SK-N-SH treated with all-trans-retinoic acid at 6 μM for 48 hours (cell line): ENCODE results near the gene C2CD4C.

Experiments used
- ATAC-seq: fragments of 200-7000 bp; cut with Tn5 transposase; 3 replicates; pipeline ENCODE4 v1.9.1; 2020; ENCODE audit warnings: mild to moderate bottlenecking, moderate library complexity
- ARNTL ChIP-seq: fragments of 450-650 bp; formaldehyde crosslinking; IDR thresholded peaks from 2 replicates; pipeline ENCODE4 v1.5.0; 2020; ENCODE audit warnings: low read depth, mild to moderate bottlenecking, moderate library complexity, borderline replicate concordance
- BACH2 ChIP-seq: fragments of 250-450 bp; sonication (Bioruptor Pico); IDR thresholded peaks from 2 replicates; pipeline ENCODE4 v1.9.0; 2021; ENCODE audit warnings: mild to moderate bottlenecking, borderline replicate concordance
- CSDC2 ChIP-seq: fragments of 250-450 bp; sonication (Bioruptor Pico); IDR thresholded peaks from 2 replicates; pipeline ENCODE4 v1.5.0; 2020; ENCODE audit warnings: mild to moderate bottlenecking, moderate library complexity
- GLIS3 ChIP-seq: fragments of 250-450 bp; sonication (Bioruptor Pico); IDR thresholded peaks from 2 replicates; pipeline ENCODE4 v1.5.0; 2020; ENCODE audit warnings: mild to moderate bottlenecking, moderate library complexity
- ISL1 ChIP-seq: fragments of 250-450 bp; sonication (Bioruptor Pico); IDR thresholded peaks from 2 replicates; pipeline ENCODE4 v2.1.2; 2022; ENCODE audit warnings: mild to moderate bottlenecking, moderate library complexity
- OSR1 ChIP-seq: fragments of 250-450 bp; sonication (Bioruptor Pico); IDR thresholded peaks from 2 replicates; pipeline ENCODE4 v1.8.0; 2022; ENCODE audit warnings: moderate library complexity, mild to moderate bottlenecking, inconsistent platforms
- PPARA ChIP-seq: fragments of 250-450 bp; sonication (Bioruptor Pico); IDR thresholded peaks from 2 replicates; pipeline ENCODE4 v1.5.0; 2020; ENCODE audit warnings: mild to moderate bottlenecking, borderline replicate concordance
- SNAI2 ChIP-seq: fragments of 250-450 bp; sonication (Bioruptor Pico); IDR thresholded peaks from 2 replicates; pipeline ENCODE4 v1.5.0; 2020; ENCODE audit warnings: mild to moderate bottlenecking, moderate library complexity
- TCF4 ChIP-seq: fragments of 250-450 bp; sonication (Bioruptor Pico); IDR thresholded peaks from 2 replicates; pipeline ENCODE4 v1.8.0; 2021; ENCODE audit warnings: mild to moderate bottlenecking, moderate library complexity, borderline replicate concordance
- TOX ChIP-seq: fragments of 250-450 bp; sonication (Bioruptor Pico); IDR thresholded peaks from 2 replicates; pipeline ENCODE4 v1.8.0; 2021; ENCODE audit warnings: mild to moderate bottlenecking, moderate library complexity, borderline replicate concordance
- ZC3H10 ChIP-seq: fragments of 250-450 bp; sonication (Bioruptor Pico); IDR thresholded peaks from 2 replicates; pipeline ENCODE4 v1.5.1; 2021; ENCODE audit warnings: mild to moderate bottlenecking, moderate library complexity
- ZFP30 ChIP-seq: fragments of 450-650 bp; formaldehyde crosslinking; IDR thresholded peaks from 2 replicates; pipeline ENCODE4 v1.5.0; 2022; ENCODE audit warnings: mild to moderate bottlenecking, moderate library complexity
- ZNF70 ChIP-seq: fragments of 450-650 bp; formaldehyde crosslinking; IDR thresholded peaks from 2 replicates; pipeline ENCODE4 v1.5.0; 2020; ENCODE audit warnings: mild to moderate bottlenecking, moderate library complexity
- TF ChIP-seq, protein P1 (sequence below): fragments of 250-450 bp; sonication (Bioruptor Pico); IDR thresholded peaks from 2 replicates; pipeline ENCODE4 v1.5.1; 2020; ENCODE audit warnings: low read depth, mild to moderate bottlenecking, moderate library complexity
- TF ChIP-seq, protein P2 (sequence below): fragments of 250-450 bp; sonication (Bioruptor Pico); IDR thresholded peaks from 2 replicates; pipeline ENCODE4 v1.8.0; 2021; ENCODE audit warnings: low read depth, mild to moderate bottlenecking, moderate library complexity, borderline replicate concordance
- TF ChIP-seq, protein P3 (sequence below): fragments of 250-450 bp; sonication (Bioruptor Pico); IDR thresholded peaks from 2 replicates; pipeline ENCODE4 v1.5.1; 2021; ENCODE audit warnings: mild to moderate bottlenecking, moderate library complexity
- TF ChIP-seq, protein P4 (sequence below): fragments of 250-450 bp; sonication (Bioruptor Pico); IDR thresholded peaks from 2 replicates; pipeline ENCODE4 v1.5.0; 2020; ENCODE audit warnings: mild to moderate bottlenecking, moderate library complexity

C2CD4C gene

DNA sequence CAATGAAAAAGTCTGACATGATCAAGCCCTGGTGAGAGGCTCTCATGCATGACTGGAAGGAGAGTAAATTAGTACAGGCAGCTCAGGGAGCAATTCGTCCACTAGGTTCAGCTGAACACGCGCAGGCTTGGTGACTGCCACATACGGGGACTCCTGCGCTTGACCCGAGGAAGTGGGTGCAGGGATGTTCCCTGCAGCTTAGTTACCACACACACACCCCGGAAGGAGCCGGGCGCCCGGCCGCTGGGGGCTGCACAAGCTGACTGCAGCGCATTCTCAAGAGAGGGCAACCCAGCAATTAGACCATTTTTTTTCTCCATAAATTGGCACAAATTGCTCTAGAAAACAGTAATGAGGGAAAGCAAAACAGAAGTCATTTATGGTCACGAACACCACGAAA lies 41.4 kb downstream of the C2CD4C start:
- no peak for TF ChIP-seq ARNTL (CRISPR knock-in tag)
- TF ChIP-seq TOX (CRISPR knock-in tag) = no peak
- TF ChIP-seq BACH2 (CRISPR knock-in tag) = no peak
- TF ChIP-seq, protein P1, sequence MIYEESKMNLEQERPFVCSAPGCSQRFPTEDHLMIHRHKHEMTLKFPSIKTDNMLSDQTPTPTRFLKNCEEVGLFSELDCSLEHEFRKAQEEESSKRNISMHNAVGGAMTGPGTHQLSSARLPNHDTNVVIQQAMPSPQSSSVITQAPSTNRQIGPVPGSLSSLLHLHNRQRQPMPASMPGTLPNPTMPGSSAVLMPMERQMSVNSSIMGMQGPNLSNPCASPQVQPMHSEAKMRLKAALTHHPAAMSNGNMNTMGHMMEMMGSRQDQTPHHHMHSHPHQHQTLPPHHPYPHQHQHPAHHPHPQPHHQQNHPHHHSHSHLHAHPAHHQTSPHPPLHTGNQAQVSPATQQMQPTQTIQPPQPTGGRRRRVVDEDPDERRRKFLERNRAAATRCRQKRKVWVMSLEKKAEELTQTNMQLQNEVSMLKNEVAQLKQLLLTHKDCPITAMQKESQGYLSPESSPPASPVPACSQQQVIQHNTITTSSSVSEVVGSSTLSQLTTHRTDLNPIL (CRISPR knock-in tag) = no peak
- TF ChIP-seq CSDC2 = no peak
- TF ChIP-seq GLIS3 = no peak
- no peak for TF ChIP-seq ZNF70 (CRISPR knock-in tag)
- TF ChIP-seq, protein P2, sequence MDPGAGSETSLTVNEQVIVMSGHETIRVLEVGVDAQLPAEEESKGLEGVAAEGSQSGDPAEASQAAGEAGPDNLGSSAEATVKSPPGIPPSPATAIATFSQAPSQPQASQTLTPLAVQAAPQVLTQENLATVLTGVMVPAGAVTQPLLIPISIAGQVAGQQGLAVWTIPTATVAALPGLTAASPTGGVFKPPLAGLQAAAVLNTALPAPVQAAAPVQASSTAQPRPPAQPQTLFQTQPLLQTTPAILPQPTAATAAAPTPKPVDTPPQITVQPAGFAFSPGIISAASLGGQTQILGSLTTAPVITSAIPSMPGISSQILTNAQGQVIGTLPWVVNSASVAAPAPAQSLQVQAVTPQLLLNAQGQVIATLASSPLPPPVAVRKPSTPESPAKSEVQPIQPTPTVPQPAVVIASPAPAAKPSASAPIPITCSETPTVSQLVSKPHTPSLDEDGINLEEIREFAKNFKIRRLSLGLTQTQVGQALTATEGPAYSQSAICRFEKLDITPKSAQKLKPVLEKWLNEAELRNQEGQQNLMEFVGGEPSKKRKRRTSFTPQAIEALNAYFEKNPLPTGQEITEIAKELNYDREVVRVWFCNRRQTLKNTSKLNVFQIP = no peak
- TF ChIP-seq, protein P3, sequence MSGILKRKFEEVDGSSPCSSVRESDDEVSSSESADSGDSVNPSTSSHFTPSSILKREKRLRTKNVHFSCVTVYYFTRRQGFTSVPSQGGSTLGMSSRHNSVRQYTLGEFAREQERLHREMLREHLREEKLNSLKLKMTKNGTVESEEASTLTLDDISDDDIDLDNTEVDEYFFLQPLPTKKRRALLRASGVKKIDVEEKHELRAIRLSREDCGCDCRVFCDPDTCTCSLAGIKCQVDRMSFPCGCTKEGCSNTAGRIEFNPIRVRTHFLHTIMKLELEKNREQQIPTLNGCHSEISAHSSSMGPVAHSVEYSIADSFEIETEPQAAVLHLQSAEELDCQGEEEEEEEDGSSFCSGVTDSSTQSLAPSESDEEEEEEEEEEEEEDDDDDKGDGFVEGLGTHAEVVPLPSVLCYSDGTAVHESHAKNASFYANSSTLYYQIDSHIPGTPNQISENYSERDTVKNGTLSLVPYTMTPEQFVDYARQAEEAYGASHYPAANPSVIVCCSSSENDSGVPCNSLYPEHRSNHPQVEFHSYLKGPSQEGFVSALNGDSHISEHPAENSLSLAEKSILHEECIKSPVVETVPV = no peak
- no peak for TF ChIP-seq ZC3H10 (CRISPR knock-in tag)
- TF ChIP-seq PPARA (CRISPR knock-in tag) = no peak
- no peak for TF ChIP-seq ISL1 (CRISPR knock-in tag)
- no peak for TF ChIP-seq ZFP30 (CRISPR knock-in tag)
- TF ChIP-seq TCF4 (CRISPR knock-in tag) = no peak
- TF ChIP-seq, protein P4, sequence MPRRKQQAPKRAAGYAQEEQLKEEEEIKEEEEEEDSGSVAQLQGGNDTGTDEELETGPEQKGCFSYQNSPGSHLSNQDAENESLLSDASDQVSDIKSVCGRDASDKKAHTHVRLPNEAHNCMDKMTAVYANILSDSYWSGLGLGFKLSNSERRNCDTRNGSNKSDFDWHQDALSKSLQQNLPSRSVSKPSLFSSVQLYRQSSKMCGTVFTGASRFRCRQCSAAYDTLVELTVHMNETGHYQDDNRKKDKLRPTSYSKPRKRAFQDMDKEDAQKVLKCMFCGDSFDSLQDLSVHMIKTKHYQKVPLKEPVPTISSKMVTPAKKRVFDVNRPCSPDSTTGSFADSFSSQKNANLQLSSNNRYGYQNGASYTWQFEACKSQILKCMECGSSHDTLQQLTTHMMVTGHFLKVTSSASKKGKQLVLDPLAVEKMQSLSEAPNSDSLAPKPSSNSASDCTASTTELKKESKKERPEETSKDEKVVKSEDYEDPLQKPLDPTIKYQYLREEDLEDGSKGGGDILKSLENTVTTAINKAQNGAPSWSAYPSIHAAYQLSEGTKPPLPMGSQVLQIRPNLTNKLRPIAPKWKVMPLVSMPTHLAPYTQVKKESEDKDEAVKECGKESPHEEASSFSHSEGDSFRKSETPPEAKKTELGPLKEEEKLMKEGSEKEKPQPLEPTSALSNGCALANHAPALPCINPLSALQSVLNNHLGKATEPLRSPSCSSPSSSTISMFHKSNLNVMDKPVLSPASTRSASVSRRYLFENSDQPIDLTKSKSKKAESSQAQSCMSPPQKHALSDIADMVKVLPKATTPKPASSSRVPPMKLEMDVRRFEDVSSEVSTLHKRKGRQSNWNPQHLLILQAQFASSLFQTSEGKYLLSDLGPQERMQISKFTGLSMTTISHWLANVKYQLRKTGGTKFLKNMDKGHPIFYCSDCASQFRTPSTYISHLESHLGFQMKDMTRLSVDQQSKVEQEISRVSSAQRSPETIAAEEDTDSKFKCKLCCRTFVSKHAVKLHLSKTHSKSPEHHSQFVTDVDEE = no peak
- TF ChIP-seq, all 23 proteins: peak for 0
- ATAC-seq = no peak

DNA sequence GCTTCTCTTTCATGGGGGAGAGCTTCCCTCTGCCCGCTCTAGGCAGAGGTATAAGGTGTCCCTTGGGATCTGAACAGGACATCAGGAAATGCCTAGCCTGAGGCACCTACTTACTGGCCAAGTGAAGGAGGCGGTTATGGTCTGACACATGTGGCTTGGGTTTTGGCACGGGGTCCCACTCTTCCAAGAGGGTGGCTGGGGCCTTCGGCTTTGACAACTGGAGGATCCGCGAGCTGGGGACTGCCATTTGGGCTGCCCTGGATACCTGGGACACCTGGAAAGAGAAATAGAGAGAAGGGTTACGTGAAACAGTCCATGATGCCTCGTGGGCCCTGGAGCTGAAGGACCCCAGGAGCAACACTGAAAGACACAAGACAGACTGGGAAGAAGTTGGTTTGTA lies 42.0 kb downstream of the C2CD4C start:
- TF ChIP-seq OSR1 (CRISPR knock-in tag) (no peak), ZNF70 (CRISPR knock-in tag) (no peak), CSDC2 (no peak), SNAI2 (CRISPR knock-in tag) (no peak), ARNTL (CRISPR knock-in tag) (no peak), ZFP30 (CRISPR knock-in tag) (no peak)
- TF ChIP-seq, protein P4 = no peak
- TF ChIP-seq, protein P3 = no peak
- ATAC-seq = no peak

DNA sequence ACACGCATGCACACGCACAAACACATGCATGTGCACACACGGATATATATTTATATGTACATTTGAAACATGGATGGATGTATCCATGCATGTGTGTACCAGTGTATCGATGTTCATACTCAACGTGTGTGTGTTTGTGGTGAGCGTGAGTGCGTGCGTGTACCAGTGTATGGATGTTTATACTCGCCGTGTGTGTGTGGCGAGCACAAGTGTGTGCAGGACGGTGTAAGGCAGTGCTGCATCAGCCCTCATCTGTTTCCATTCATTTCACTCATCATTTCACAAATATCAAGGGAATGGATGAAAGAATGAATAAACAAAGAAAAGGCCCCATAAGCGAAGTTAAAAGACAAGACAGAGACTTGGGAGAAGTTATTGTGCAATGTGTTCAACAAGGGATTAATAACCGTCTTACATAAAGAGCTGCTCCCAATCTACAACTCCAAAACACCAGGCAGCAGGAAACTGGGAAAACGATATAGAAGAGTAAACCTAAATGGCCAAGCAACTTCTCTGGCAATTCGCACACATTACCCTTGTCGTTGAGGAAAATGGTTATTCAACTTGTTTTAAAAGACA lies 42.7 kb downstream of the C2CD4C start:
- no peak for ATAC-seq
- TF ChIP-seq, protein P2 = no peak
- TF ChIP-seq PPARA (CRISPR knock-in tag) = no peak
- TF ChIP-seq ISL1 (CRISPR knock-in tag) = no peak
- no peak for TF ChIP-seq ZFP30 (CRISPR knock-in tag)
- no peak for TF ChIP-seq GLIS3
